ENCODE measurements around the gene KLHL11.
"Not testable (repeated sequence)": the region's sequence is repeated elsewhere in the genome, so short reads cannot be mapped to it uniquely, and the experiment has no call there.

KLHL11 gene

DNA sequence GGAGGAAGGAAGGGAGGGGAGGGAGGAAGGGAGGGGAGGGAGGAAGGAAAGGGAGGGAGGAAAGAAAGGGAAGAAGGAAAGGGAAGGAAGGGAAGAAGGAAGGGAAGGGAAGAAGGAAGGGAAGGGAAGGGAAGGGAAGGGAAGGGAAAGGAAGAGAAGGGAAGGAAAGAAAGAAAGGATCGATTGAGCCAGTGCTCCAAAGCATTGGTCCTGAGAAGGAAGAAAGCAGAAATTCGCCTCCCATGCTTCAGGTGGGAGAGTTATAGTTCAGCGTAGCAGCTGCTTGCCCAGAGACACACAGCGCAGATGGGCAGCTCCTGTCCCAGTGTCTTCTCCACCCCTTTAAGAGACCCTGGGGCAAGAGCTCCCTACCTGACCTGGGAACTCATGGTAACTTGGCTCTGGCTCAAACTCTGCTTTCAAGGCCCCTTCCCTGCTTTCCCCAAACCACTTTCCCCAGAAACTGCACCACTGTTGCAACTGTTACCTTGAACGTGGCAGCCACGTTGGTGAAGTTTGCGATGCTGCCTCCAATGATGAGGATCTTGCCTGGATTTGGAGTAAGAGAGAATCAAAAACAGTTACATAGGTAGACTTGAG, 39.1 kb upstream of the KLHL11 start:
- no peak for TF ChIP-seq GATA1 (IDR thresholded peaks at IDR 0.05; ENCODE audit: low read depth, low read length)
- no peak for TF ChIP-seq POLR2A (IDR thresholded peaks at IDR 0.05; ENCODE audit: low read length)
- DNase-seq = no peak

DNA sequence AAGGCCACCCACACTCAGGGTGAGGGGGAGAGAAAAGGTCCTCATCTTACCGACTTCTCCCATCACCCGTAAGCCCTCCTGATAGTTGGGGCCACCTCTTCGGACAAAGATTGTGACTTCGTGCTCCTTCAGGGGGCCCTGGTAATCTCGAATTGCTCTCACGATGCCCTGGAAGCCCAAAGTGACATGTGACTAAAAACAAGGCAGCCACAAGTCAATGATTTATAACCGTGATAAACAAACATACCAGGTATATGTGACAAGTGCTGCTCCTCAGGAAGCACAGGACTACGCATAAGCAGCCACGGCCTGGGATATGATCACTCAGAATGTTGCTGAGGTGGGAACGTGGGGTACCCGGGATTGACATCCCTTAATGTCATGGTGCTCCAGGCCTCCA, 36.4 kb upstream of the KLHL11 start:
- no peak for DNase-seq
- TF ChIP-seq POLR2A (IDR thresholded peaks at IDR 0.05; ENCODE audit: low read length) (no peak), GATA1 (IDR thresholded peaks at IDR 0.05; ENCODE audit: low read depth, low read length) (no peak)

GRCh38 chr17:41896726-41897125, 31.5 kb upstream of the KLHL11 start:
- TF ChIP-seq GATA1 (IDR thresholded peaks at IDR 0.05; ENCODE audit: low read depth, low read length) (no peak), POLR2A (IDR thresholded peaks at IDR 0.05; ENCODE audit: low read length) (no peak)
- no peak for DNase-seq

- DNase-seq = no peak
- no peak for TF ChIP-seq GATA1 (IDR thresholded peaks at IDR 0.05; ENCODE audit: low read depth, low read length)
- no peak for TF ChIP-seq POLR2A (IDR thresholded peaks at IDR 0.05; ENCODE audit: low read length)
Measured at GRCh38 chr17:41895617-41896016, 30.4 kb upstream of the KLHL11 start.

DNA sequence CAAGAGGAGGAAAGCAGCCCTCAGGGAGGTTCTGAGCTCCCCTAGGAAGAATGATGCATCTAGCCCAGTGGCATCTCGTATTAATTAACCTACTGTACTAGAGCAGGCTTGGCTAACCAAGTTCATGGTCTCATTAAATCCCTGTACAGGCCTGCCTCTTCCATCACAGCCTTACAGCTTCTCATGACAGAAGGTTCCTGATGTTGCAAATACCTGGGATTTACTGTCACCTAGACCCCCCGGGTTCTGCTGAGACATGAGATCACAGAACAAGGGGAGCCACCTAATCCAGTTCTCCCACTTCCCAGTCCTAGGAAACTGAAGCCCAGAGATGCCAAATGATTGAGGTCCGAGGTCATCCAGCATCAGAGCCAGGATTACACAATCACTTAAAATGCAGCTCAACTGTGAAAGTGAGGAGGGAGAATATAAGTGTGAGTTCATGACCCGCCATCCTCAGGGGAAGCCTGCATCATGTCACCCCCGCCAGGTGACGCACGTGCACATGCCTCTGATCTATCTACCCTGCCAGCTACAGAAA, 29.6 kb upstream of the KLHL11 start:
- DNase-seq = no peak
- TF ChIP-seq GATA1 (IDR thresholded peaks at IDR 0.05; ENCODE audit: low read depth, low read length) (no peak), POLR2A (IDR thresholded peaks at IDR 0.05; ENCODE audit: low read length) (no peak)

GRCh38 chr17:41893384-41893783, 28.2 kb upstream of the KLHL11 start:
- DNase-seq = no peak
- TF ChIP-seq POLR2A (IDR thresholded peaks at IDR 0.05; ENCODE audit: low read length) (no peak), GATA1 (IDR thresholded peaks at IDR 0.05; ENCODE audit: low read depth, low read length) (no peak)

DNA sequence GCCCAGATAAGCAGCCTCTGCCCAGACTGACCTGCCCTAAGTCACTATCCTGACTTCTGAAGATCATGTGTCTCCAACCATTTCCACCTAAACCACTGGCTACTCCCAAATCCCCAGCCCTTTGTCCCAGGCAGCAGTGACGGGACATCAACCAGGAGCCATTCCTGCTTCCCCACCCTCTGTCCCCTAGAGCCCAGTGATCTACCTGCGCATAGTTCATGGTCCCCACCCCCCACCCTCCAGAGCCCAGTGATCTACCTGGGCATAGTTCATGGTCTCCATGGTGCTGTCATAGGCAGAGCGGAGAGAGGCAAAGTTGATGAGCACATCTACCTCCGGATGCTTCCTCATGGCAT, 26.8 kb upstream of the KLHL11 start:
- no peak for DNase-seq
- TF ChIP-seq POLR2A (IDR thresholded peaks at IDR 0.05; ENCODE audit: low read length) (no peak), GATA1 (IDR thresholded peaks at IDR 0.05; ENCODE audit: low read depth, low read length) (no peak)

DNA sequence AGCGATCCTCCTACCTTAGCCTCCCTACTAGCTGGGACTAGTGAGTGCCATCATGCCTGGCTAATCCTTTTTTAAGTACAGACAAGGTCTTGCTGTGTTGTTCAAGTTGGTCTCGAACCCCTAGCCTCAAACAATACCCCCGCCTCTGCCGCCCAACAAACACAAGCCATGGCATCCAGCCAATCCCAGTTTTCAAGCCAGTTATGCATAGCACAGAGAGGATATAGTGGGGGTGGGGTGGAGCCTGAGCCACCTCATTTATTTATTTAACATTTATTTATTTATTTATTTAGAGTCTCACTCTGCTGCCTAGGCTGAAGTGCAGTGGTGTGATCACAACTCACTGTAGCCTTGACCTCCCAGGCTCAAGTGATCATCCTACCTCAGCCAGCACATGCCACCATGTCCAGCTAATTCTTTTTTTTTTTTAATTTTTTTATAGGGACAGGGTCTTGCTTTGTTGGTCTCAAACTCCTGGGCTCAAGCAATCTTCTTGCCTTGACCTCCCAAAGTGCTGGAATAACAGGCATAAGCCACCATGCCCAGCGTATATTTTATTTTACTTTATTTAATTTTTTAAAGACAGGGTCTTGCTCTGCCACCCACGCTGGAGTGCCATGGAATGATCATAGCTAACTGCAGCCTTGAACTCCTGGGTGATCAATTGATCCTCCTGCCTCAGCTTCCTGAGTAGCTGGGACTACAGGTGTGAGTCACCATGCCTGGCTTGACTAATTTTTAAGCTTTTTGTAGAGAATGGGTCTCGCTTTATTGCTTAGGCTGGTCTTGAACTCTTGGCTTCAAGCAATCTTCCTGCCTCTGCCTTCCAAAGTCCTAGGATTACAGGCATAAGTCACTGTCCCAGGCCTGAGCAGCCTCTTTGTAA, 26.2 kb upstream of the KLHL11 start:
- TF ChIP-seq GATA1 (IDR thresholded peaks at IDR 0.05; ENCODE audit: low read depth, low read length) (no peak), POLR2A (IDR thresholded peaks at IDR 0.05; ENCODE audit: low read length) (no peak)
- DNase-seq = no peak

DNA sequence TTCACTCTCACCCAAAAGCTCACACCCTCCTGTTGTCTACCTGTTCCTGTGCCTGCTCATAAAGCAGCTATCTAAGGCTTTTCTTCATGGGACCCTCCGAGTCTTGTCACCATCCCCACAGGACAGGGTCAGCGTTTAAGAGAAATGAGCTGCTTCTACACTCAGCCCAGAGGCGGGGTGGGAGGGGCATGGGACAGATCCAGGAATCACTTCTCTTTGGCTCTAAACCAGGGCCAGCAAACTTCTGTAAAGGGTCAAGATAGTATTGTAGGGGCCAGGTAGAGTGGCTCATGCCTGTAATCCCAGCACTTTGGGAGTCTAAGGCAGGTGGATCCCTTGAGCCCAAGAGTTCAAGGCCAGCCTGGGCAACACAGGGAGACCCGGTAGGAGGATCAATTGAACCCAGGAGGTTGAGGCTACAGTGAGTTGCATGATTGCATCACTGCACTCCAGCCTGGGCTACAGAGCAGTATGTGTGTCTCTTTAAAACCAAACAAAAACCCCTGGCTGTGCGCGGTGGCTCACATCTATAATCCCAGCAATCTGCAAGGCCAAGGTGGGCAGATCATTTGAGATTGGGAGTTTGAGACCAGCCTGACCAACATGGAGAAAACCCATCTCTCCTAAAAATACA, 23.2 kb upstream of the KLHL11 start:
- no peak for DNase-seq
- TF ChIP-seq GATA1 (IDR thresholded peaks at IDR 0.05; ENCODE audit: low read depth, low read length) = no peak
- no peak for TF ChIP-seq POLR2A (IDR thresholded peaks at IDR 0.05; ENCODE audit: low read length)

GRCh38 chr17:41885733-41886132, 20.5 kb upstream of the KLHL11 start:
- TF ChIP-seq POLR2A (IDR thresholded peaks at IDR 0.05; ENCODE audit: low read length) = no peak
- no peak for TF ChIP-seq GATA1 (IDR thresholded peaks at IDR 0.05; ENCODE audit: low read depth, low read length)
- peak in 1 of 2 experiments; percentile 35 for DNase-seq

DNA sequence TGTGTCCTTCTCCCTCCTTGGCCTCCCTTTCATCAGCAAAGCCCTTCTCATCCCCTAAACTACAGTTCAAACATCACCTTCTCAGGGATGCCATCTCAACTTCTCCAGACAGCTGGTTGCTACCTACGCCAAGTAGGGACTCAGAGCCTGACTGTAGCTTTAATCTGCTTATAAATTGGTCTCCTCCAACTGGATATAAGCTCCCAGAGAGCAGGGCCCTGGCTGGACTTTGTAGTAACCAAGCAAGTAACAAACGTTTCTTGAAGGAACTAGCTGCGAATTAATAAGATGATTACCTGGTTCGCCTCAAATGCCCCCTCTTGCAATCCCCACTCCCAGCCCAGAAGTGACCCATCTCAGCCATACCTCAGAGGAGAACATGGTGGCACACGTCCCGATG, 17.5 kb upstream of the KLHL11 start:
- no peak for DNase-seq
- TF ChIP-seq GATA1 (IDR thresholded peaks at IDR 0.05; ENCODE audit: low read depth, low read length) (no peak), POLR2A (IDR thresholded peaks at IDR 0.05; ENCODE audit: low read length) (no peak)

GRCh38 chr17:41880130-41880529, 14.9 kb upstream of the KLHL11 start:
- no peak for TF ChIP-seq POLR2A (IDR thresholded peaks at IDR 0.05; ENCODE audit: low read length)
- no peak for DNase-seq

DNA sequence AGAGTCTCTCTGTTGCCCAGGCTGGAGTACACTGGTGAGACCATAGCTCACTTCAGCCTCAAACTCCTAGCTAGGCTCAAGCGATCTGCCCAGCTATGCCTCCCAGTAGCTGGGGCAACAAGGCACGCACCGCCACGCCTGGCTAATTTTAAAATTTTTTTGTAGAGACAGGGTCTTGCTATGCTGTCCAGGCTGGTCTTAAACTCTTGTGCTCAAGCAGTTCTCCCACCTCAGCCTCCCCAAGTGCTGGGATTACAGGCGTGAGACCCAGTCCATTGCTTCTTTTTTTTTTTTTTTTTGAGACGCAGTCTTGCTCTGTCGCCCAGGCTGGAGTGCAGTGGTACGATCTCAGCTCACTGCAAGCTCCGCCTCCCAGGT, 9.1 kb upstream of the KLHL11 start:
- not testable (repeated sequence) for DNase-seq

DNA sequence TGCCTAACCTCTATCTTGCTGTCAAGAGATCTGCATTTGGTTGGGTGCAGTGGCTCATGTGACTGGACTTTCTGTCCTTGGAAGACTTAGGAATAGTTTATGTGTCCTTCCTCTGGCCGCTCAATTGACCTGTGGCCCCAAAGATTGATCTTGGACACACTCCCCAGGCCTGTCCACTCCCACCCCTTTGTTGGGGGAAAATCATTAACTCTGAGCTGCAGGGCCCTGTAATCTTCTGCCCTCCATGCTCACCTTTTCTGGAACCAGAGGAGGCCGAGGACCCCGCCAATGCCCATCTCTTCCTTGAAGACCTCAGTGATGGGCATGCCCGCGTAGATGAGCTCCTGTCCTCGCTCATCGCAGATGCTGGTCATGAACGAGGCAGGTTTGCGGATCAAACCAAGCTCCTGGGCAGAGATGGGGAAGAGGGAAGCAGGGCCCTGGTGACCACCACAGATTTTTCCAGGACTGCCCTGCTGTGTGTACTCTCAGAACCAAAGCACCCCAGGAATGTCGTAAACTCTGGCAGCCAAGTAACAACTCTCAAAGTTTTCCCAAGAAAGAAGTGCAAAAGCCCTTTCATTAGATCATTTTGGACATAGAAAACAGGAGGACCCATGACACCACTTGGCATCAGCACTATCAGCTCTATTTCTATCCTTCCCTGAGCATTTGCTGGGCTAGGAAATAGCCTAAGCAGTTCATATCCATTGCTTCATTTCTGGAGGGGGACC, 8.5 kb upstream of the KLHL11 start:
- no peak for DNase-seq
- TF ChIP-seq POLR2A (IDR thresholded peaks at IDR 0.05; ENCODE audit: low read length) = no peak
- TF ChIP-seq GATA1 (IDR thresholded peaks at IDR 0.05; ENCODE audit: low read depth, low read length) = no peak
